T1000 (cell line): ENCODE data around the gene DUOXA2.
"Not testable (repeated sequence)": the region's sequence is repeated elsewhere in the genome, so short reads cannot be mapped to it uniquely, and the experiment has no call there.

ENCODE experiments used
- DNase-seq: peaks from one replicate; lab custom pipeline; 2025; ENCODE audit warnings: mixed read lengths; lab: John Stamatoyannopoulos, UW

The DUOXA2 gene

GRCh38 chr15:45095661-45096060 is 18.5 kb upstream of the DUOXA2 start:
- no peak for DNase-seq

GRCh38 chr15:45097466-45097865 is 16.7 kb upstream of the DUOXA2 start:
- no peak for DNase-seq

- DNase-seq, result no peak
Measured at GRCh38 chr15:45099549-45100165, 14.5 kb upstream of the DUOXA2 start.

GRCh38 chr15:45100884-45101625 is 13.1 kb upstream of the DUOXA2 start:
- DNase-seq, result no peak

GRCh38 chr15:45101749-45102148 is 12.4 kb upstream of the DUOXA2 start:
- DNase-seq, result no peak

- DNase-seq, result no peak
Measured at GRCh38 chr15:45102226-45102625, 11.9 kb upstream of the DUOXA2 start.

- not testable (repeated sequence) for DNase-seq
Measured at GRCh38 chr15:45104170-45104569, 10.0 kb upstream of the DUOXA2 start.

GRCh38 chr15:45105586-45105985 is 8.5 kb upstream of the DUOXA2 start:
- no peak for DNase-seq

- DNase-seq, result no peak
Measured at GRCh38 chr15:45106002-45106790, 7.9 kb upstream of the DUOXA2 start.

GRCh38 chr15:45107941-45108630 is 6.0 kb upstream of the DUOXA2 start:
- no peak for DNase-seq

GRCh38 chr15:45110256-45110820 is 3.8 kb upstream of the DUOXA2 start:
- DNase-seq, result no peak

- no peak for DNase-seq
Measured at GRCh38 chr15:45111390-45112142, 2.6 kb upstream of the DUOXA2 start.

GRCh38 chr15:45112143-45112590 is 2.0 kb upstream of the DUOXA2 start:
- DNase-seq, result no peak

GRCh38 chr15:45112591-45113379 is 1.3 kb upstream of the DUOXA2 start:
- DNase-seq, result no peak

GRCh38 chr15:45113380-45113990 is 641 bp upstream of the DUOXA2 start:
- no peak for DNase-seq

- no peak for DNase-seq
Measured at GRCh38 chr15:45114751-45115085, 592 bp downstream of the DUOXA2 start.

GRCh38 chr15:45115312-45115820 is 1.2 kb downstream of the DUOXA2 start:
- no peak for DNase-seq

- DNase-seq, result no peak
Measured at GRCh38 chr15:45116006-45116481, 1.9 kb downstream of the DUOXA2 start.

GRCh38 chr15:45116482-45117307 is 2.6 kb downstream of the DUOXA2 start:
- DNase-seq, result no peak
